Measurements from ENCODE around the gene SGCA. TPM values are rescaled to one million over a fixed set of nuclear protein-coding genes. Genes with fewer than 3 reads are reported as not detected.

SGCA gene
- total and polyA plus RNA-seq, 2 of the 8 experiments (the other 6 are each of a cell fraction or from before 2014, with no cell fraction given): 0.12 TPM; not detected in 1

DNA sequence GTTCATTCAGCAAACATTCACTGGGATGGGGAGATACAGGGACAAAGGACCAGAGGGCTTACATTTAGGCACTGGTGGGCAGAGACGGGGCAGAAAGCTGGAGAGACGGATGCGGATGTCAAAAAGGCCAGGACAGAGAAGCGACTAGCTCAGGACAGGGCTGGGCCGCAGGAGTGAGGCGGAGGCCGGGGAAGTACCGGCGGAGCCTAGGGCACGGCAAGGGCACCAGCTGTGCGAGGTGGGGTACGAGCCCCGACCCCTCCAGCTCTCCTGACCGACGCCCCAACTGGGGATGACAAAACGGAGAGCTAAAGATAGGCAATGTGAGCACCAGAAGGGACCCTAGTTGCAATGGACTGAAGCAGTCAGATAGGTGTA lies 3.9 kb upstream of the SGCA start:
- Histone ChIP-seq H3K27ac (ENCODE audit: low read depth, low read length) (no peak overlapping the region), H3K23me2 (ENCODE audit: low read depth, low read length) (peaks cover 12% of the 10 kb centered on the region), H3K4me3 (ENCODE audit: extremely low read depth in 1 of 4, insufficient read depth in 2 of 4, low read depth in 3 of 4, low read length in 4 of 4) (peak overlapping the region in 3 of 4 experiments; percentile 30 to 62 (median 36); a peak in 5 of 8 replicates), H2BK5ac (ENCODE audit: low read depth, low read length) (no peak overlapping the region; the same call in 1 of the 2 replicates), H3K23ac (ENCODE audit: insufficient read length) (no peak overlapping the region), H3K56ac (replicated peaks; ENCODE audit: insufficient read length, low read depth, low read length) (peak overlapping the region; percentile 7), H4K8ac (ENCODE audit: extremely low read depth, insufficient read depth, low read length) (peak overlapping the region; percentile 62; the same call in 1 of the 2 replicates), H2BK15ac (ENCODE audit: low read length) (no peak overlapping the region; the same call in 1 of the 2 replicates), H3K18ac (ENCODE audit: extremely low read depth, low read length) (peak overlapping the region; percentile 88; the same call in 1 of the 2 replicates), H2AFZ (ENCODE audit: low read length) (peak overlapping the region; percentile 99), H2BK12ac (ENCODE audit: low read depth, low read length) (peak overlapping the region; percentile 70; the same call in 1 of the 2 replicates), H3K4me1 (replicated peaks in 1 of 4; ENCODE audit: control insufficient read depth in 3 of 4, insufficient read depth in 4 of 4, low read length in 3 of 4) (peaks cover 0 to 7% (median 6%) of the 10 kb centered on the region in 4 experiments; a peak in 3 of 7 replicates), H3K27me3 (replicated peaks in 1 of 4; ENCODE audit: control insufficient read depth in 3 of 4, extremely low read depth in 1 of 4, insufficient read depth in 3 of 4, low read length in 3 of 4) (peaks cover 0 to 6% (median 0%) of the 10 kb centered on the region in 4 experiments; a peak in 2 of 7 replicates), H3K9ac (replicated peaks in 1 of 4; ENCODE audit: extremely low read depth in 1 of 4, low read depth in 3 of 4, low read length in 3 of 4) (peak overlapping the region in 1 of 4 experiments; percentile 54; a peak in 2 of 7 replicates), H4K91ac (replicated peaks; ENCODE audit: insufficient read length, low read length) (peak overlapping the region; percentile 81), H3K9me3 (ENCODE audit: insufficient read depth in 2 of 2, low read depth in 1 of 2, low read length in 1 of 2) (no peaks in the 10 kb centered on the region), H3K79me1 (ENCODE audit: low read depth, low read length) (no peaks in the 10 kb centered on the region), H3K4me2 (ENCODE audit: insufficient read depth in 1 of 2, low read depth in 2 of 2, low read length in 2 of 2) (peak overlapping the region; percentile 35 to 88), H3K79me2 (ENCODE audit: control insufficient read depth in 1 of 2, insufficient read depth in 2 of 2, low read length in 2 of 2) (no peaks in the 10 kb centered on the region), H3K14ac (ENCODE audit: insufficient read length) (no peak overlapping the region), H4K5ac (ENCODE audit: insufficient read length, low read depth, low read length) (peak overlapping the region; percentile 82), H2AK5ac (ENCODE audit: low read depth, low read length) (no peak overlapping the region), H2BK120ac (replicated peaks; ENCODE audit: low read depth, low read length) (peak overlapping the region; percentile 52), H3K36me3 (ENCODE audit: control insufficient read depth in 2 of 4, insufficient read depth in 4 of 4, low read length in 3 of 4) (no peaks in the 10 kb centered on the region), H4K20me1 (replicated peaks in 1 of 2; ENCODE audit: control insufficient read depth in 1 of 2, insufficient read depth in 2 of 2, low read length in 2 of 2) (no peaks in the 10 kb centered on the region), H2BK20ac (ENCODE audit: low read length) (peak overlapping the region; percentile 74; the same call in 1 of the 2 replicates), H3K4ac (replicated peaks; ENCODE audit: insufficient read length, low read depth, low read length) (peak overlapping the region; percentile 71)
- 57% methylated on average over 16 of the region's 16 CpGs; no CpG with 5 or more reads in 1 of the 2 experiments for WGBS, 2 experiments (ENCODE audit: extremely low coverage in 1 of 2, insufficient coverage in 1 of 2, insufficient read length in 1 of 2, insufficient replicate concordance in 2 of 2, low coverage in 1 of 2, low lambda C conversion rate in 2 of 2, missing lambda C conversion rate in 1 of 2)
- DNase-seq (ENCODE audit: low read depth in 1 of 2, low spot score in 2 of 2) (no peak), FAIRE-seq (no peak)
- ChIA-PET POLR2A (ENCODE audit: partially characterized antibody) (interaction anchor here (0.9 to 2.7 kb wide), 3 partner anchors 10 to 12 kb away, joined by 5 to 25 read pairs (median 5); no protein-coding TSS in a partner anchor), CTCF (ENCODE audit: partially characterized antibody) (interaction anchor here (0.6 to 2.8 kb wide), 42 partner anchors 8 to 203 kb away, joined by 3 to 55 read pairs (median 5); partner anchors contain the start of genes PPP1R9B, SAMD14 and TMEM92)
- TF ChIP-seq SUZ12 (IDR thresholded peaks at IDR 0.05; ENCODE audit: low read length): no peak
- no peak for TF ChIP-seq HDAC2 (IDR thresholded peaks at IDR 0.05; ENCODE audit: borderline replicate concordance in 1 of 2, low read depth in 2 of 2, low read length in 2 of 2)
- TF ChIP-seq CBX5 (IDR thresholded peaks at IDR 0.05; ENCODE audit: low read depth, low read length): no peak
- no peak for TF ChIP-seq POLR2AphosphoS5 (IDR thresholded peaks at IDR 0.05; ENCODE audit: low read depth, low read length)
- TF ChIP-seq, protein P1, sequence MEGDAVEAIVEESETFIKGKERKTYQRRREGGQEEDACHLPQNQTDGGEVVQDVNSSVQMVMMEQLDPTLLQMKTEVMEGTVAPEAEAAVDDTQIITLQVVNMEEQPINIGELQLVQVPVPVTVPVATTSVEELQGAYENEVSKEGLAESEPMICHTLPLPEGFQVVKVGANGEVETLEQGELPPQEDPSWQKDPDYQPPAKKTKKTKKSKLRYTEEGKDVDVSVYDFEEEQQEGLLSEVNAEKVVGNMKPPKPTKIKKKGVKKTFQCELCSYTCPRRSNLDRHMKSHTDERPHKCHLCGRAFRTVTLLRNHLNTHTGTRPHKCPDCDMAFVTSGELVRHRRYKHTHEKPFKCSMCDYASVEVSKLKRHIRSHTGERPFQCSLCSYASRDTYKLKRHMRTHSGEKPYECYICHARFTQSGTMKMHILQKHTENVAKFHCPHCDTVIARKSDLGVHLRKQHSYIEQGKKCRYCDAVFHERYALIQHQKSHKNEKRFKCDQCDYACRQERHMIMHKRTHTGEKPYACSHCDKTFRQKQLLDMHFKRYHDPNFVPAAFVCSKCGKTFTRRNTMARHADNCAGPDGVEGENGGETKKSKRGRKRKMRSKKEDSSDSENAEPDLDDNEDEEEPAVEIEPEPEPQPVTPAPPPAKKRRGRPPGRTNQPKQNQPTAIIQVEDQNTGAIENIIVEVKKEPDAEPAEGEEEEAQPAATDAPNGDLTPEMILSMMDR (IDR thresholded peaks at IDR 0.05; ENCODE audit: control extremely low read depth in 1 of 3, insufficient read depth in 1 of 3, low read depth in 1 of 3, low read length in 3 of 3): no peak
- no peak for TF ChIP-seq CHD1 (IDR thresholded peaks at IDR 0.05; ENCODE audit: low read depth, low read length)
- TF ChIP-seq YY1 (IDR thresholded peaks at IDR 0.05; ENCODE audit: low read depth, low read length): no peak
- TF ChIP-seq BRCA1 (IDR thresholded peaks at IDR 0.05; ENCODE audit: low read depth, low read length): no peak
- no peak for TF ChIP-seq GABPA (IDR thresholded peaks at IDR 0.05; ENCODE audit: borderline replicate concordance, insufficient read depth, low read length)
